ENCODE results near the gene PLCG2.
"Not testable (repeated sequence)": the region's sequence is repeated elsewhere in the genome, so short reads cannot be mapped to it uniquely, and the experiment has no call there.

The PLCG2 gene

GRCh38 chr16:81921085-81921814 lies 142.2 kb downstream of the PLCG2 start:
- peak; percentile 3 for DNase-seq

DNA sequence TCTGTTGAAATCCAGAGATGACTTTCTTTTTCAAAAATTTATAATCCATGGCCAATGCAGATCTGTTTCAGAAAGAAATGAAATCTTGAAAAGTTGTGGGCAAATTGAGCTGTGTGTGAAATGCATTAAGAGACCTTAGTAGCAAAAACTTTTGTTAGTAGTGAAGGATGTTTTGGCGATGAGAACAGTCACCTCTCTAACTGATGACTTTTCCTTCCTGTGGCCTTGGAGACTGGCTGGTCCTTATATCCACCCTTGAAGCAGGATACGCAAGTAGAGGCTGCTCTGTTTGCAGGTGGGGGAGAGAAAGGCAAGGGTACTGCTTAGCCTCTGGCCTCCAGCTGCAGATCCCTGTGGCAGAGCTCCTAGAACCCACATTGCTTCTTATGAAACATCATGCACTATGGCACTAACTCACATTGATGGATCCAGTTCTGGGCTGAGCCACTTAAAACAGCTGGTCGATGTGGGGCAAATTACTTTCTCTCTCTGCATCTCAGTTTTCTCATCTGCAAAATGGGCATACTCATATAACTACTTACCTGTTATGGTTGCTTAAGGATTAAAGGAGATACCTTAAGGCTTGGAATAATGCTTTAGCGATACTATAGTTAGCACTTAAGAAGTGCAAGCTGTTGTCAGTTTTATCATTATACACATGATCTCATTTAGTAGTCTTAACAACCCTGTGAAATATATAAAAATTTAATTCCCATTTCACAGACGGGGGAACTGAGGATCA lies 142.9 kb downstream of the PLCG2 start:
- DNase-seq = no peak

DNA sequence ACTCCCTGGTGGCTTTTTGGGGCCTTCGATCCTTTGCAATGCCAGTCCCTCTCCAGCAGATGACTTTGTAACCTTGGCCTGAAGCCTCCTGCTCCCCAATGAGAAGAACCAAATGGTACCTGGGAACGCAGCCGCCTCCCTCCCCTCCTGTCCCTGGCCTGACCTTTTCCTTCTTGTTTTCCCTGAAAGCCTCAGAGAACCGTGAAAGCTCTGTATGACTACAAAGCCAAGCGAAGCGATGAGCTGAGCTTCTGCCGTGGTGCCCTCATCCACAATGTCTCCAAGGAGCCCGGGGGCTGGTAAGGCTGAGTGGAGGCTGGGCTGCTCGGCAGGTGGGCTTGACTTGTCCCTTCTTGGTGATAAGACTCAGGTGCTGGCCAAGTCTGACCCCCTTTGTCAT lies 144.2 kb downstream of the PLCG2 start:
- DNase-seq = no peak

DNA sequence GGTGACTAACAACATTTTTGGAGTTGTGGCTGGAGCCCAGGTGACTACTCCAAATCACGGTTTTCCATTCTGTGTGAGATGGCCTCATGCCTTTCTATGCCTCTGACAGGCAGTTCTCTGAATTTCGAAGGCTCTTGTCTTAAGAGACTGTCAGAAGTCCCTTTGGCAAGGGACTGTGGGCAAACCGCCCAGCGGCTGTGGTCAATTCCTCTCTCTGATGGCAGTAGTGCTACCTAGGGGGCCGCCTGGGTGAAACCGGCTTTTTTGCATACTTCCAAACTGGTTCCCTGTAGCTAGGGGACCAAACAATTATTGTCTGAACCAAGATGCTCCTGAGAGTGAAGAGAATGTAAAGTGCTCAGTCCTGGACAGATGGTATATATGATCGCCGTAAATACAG lies 145.9 kb downstream of the PLCG2 start:
- DNase-seq = no peak

DNA sequence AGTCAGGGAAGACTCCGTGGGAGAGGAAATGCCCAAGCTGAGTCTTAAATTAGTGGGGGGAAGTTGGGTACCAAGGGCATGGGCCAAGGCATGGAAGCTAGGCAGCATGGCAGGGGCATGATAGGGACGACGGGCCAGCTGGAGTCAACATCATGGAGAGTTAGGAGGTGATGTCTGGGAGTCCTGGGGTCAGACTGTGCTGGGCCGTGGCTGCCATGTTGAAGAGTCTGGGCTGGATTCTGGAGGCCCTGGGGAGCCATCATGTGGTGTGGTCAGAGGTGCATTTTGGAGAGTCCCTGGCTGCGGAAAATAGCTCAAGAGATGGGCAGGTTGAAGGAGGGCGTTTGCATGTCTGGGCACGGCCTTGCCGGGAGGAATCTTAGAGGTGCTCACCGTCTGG lies 146.9 kb downstream of the PLCG2 start:
- DNase-seq = no peak

- DNase-seq = no peak
These were observed 148.6 kb downstream of the PLCG2 start for GRCh38 chr16:81927561-81928185.

- no peak for DNase-seq
These were observed 149.3 kb downstream of the PLCG2 start for GRCh38 chr16:81928271-81928918.

GRCh38 chr16:81928975-81929374 lies 149.9 kb downstream of the PLCG2 start:
- no peak for DNase-seq

DNA sequence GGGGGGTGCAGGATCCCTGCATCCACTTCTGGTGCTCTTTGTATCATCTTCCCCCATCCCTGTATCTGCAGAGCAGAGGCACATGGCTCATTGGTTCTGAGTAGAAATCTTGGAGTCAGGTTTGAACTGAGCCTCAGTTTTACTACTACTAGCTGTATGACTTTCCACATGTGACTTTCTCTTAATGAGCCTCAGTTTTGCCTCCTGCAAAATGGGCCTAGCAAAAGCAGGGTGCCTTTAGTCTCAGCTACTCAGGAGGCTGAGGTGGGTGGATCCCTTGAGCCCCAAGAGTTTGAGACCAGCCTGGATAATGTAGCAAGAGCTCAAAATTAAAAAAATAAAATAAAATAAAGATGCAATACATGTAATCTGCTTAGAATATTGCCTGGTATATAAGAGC lies 150.8 kb downstream of the PLCG2 start:
- no peak for DNase-seq

GRCh38 chr16:81931927-81932326 lies 152.8 kb downstream of the PLCG2 start:
- DNase-seq = no peak

DNA sequence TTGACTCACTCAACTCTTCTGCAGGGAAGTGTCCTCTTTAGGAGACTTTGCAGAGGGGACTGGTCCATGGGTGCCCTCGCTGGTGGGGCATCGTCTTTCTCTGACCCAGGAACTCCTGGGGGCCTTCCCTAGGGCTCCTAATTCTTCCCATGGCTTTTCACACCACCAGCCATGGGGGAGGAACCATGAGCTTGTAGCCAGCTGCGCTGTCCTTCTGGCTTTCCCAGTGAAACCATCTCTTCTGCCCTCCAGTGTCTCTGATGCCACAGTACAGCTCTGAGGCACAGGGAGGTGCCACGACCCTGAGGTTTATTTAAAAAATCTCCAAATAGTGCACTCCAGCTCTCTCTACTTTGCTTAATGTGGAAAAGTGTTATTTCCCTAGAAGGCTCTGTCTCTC lies 153.6 kb downstream of the PLCG2 start:
- no peak for DNase-seq

- no peak for DNase-seq
These were observed 154.3 kb downstream of the PLCG2 start for GRCh38 chr16:81933361-81933760.

- DNase-seq = not testable (repeated sequence)
These were observed 155.6 kb downstream of the PLCG2 start for GRCh38 chr16:81934711-81935110.

GRCh38 chr16:81936209-81937000 lies 157.3 kb downstream of the PLCG2 start:
- no peak for DNase-seq

GRCh38 chr16:81937305-81938038 lies 158.4 kb downstream of the PLCG2 start:
- DNase-seq = peak; percentile 28

DNA sequence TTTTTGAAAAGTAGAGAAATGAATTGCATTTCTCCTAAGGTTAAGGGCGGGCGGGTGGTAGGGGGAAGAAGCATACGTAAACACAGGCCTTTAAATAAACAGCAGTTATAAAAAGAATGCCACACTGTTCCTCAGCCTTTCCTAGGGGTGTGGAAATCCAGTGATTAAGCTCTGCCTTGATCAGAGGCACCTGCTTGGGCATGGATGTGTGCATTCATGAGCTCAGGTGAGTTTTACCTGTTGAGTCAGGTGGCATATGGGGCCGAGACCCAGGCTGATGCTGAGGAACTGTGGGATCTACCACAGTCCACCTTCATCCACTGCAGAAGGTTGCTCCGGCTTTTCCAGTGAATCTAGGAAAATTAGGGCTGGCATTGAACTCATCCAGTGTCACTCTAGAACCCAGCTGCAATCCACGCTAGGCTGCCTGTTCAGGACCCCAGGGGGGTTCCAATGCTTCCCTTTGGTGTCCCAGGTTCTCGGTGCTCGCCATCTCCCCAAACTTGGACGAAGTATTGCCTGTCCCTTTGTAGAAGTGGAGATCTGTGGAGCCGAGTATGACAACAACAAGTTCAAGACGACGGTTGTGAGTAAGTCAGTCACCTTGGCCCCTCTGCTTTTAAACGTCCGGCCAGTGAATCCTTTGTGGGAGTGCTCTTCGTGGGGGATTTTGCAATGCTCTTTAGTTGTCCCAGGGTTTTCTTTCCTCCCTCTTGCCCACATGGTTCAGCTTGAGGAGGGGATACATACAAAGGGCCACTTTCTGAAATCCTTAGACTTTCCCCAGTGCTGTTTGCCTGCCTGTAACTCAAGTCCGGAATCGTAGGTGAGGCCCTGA lies 159.5 kb downstream of the PLCG2 start:
- DNase-seq = no peak

DNA sequence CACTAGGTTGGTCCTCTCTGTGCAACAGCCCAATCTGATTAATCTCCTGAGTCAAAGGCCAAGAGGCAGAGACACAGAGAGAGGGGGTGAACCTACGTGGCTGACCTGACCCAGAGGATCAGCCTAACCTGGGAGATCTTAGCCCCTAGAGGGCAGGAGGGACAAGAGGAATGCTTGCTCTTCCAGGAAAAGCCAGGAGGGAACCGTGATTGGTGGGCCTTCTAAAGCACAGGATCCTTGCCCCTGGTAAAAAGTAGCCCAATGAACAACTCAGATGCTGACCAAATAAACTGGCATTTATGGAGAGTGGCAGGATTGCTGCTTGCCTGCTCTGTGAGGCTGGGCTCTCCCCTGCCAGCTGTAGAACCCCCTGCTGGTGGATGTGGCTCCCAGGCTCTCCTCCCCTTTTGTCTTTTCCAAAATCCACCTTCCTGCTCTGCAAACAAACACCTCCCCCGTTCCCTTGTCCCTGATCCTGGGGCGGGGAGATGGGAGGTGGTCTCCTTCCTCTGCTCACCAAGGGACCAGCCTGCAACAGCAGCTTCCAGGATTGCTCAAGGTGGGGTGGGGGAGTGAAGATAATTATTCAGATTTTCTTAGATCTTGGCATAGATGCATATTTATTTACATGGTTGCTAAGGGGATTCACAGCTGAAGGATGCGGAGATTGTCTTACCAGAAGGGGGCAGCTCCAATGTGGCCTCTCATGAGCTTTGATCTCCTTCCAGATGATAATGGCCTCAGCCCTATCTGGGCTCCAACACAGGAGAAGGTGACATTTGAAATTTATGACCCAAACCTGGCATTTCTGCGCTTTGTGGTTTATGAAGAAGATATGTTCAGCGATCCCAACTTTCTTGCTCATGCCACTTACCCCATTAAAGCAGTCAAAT lies 160.3 kb downstream of the PLCG2 start:
- no peak for DNase-seq

- peak; percentile 53 for DNase-seq
These were observed 161.9 kb downstream of the PLCG2 start for GRCh38 chr16:81940781-81941560.

- DNase-seq = no peak
These were observed 163.0 kb downstream of the PLCG2 start for GRCh38 chr16:81942007-81942601.
